HG02642 (cell line): Measurements from ENCODE around the gene ZKSCAN1.
"Not testable (repeated sequence)": the region's sequence is repeated elsewhere in the genome, so short reads cannot be mapped to it uniquely, and the experiment has no call there.

ENCODE experiments used
- ATAC-seq: cut with Tn5 transposase; IDR thresholded peaks from one replicate; pipeline ENCODE4 v1.9.1; 2021; ENCODE audit warnings: mild to moderate bottlenecking; ENCODE audit not compliant: unreplicated experiment, poor library complexity

Gene ZKSCAN1

GRCh38 chr7:100015232-100016214 lies at the start of gene ZKSCAN1:
ZKSCAN1 (plus strand) TSS chr7:100015596; CDS start chr7:100023507, 7,911 bp downstream.
- peak; percentile 96 for ATAC-seq

DNA sequence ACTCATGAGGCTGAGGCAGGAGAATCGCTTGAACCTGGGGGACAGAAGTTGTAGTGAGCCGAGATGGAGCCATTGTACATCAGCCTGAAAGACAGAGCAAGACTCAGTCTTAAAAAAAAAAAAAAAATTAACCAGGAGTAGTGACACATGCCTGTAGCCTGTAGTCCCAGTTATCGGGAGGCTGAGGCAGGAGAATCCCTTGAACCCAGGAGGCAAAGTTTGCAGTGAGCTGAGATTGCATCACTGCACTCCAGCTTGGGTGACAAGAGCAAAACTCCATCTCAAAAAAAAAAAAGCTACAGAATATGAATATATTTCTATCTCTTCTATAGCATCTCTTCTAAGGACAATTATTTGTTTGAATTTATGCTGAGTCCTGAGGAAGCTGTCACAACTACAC lies 46.1 kb upstream of the ZKSCAN1 start:
- no peak for ATAC-seq

- ATAC-seq: not testable (repeated sequence)
These were observed 45.6 kb upstream of the ZKSCAN1 start for GRCh38 chr7:99969813-99970212.

DNA sequence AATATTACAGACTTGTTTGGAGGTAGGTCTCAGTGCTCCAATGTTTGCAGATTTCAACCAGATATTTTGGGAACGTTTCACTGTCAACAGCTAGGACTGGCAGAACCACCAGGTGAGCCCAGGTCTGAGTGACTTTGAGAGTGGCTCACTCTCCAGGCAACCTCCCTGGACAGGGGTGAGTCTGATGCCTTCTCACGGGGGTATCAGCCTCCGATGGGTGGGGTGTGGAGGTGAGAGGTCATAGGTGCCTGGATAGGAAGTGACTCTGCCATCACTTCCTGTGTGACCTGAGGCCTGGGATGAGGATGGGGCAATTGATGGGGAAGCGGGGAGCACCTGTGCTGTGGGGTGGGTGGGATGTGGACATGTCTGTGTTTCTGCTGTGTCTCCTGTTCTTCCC lies 44.2 kb upstream of the ZKSCAN1 start:
- ATAC-seq: no peak

DNA sequence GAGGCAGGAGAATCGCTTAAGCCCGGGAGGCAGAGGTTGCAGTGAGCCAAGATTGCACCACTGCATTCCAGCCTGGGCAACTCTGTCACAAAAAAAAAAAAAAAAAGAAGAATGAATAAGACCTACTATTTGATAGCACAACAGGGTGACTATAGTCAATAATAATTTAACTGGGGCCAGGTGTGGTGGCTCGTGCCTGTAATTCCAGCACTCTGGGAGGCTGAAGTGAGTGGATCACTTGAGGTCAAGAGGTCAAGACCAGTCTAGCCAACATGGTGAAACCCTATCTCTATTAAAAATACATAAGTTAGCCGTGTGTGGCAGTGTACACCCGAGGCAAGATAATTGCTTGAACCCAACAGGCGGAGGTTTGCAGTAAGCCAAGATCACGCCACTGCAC lies 41.6 kb upstream of the ZKSCAN1 start:
- ATAC-seq: not testable (repeated sequence)

- ATAC-seq: no peak
These were observed 40.7 kb upstream of the ZKSCAN1 start for GRCh38 chr7:99974681-99975080.

GRCh38 chr7:99975782-99976521 lies 39.4 kb upstream of the ZKSCAN1 start, which contains the start of gene AZGP1:
AZGP1 (minus strand) TSS chr7:99976031; CDS start chr7:99976020, 11 bp downstream.
- no peak for ATAC-seq

- no peak for ATAC-seq
These were observed 38.8 kb upstream of the ZKSCAN1 start for GRCh38 chr7:99976626-99977025.

DNA sequence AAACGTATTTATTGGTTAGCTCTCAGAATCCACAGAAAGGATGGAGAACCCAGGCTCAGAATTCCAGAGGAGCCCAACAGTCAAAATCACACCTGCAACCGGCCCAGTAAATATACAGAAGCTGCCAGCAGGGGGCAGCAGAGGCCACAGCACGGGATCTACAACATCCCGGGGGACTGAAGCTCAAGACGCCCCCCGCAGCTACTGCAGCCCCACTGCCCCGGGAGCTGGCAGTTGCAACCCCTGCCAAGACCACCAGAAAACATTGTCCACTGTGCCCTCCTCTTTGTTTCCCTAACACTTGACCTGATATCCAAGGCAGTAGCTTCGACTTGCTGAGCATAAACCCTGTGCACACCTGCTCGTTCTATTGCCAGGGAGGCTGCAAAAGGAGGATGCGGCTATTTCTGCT lies 35.6 kb upstream of the ZKSCAN1 start:
- ATAC-seq: not testable (repeated sequence)

- ATAC-seq: not testable (repeated sequence)
These were observed 34.9 kb upstream of the ZKSCAN1 start for GRCh38 chr7:99980448-99980872.

GRCh38 chr7:99981066-99981465 lies 34.3 kb upstream of the ZKSCAN1 start:
- not testable (repeated sequence) for ATAC-seq

GRCh38 chr7:99984593-99984992 lies 30.8 kb upstream of the ZKSCAN1 start:
- ATAC-seq: no peak

DNA sequence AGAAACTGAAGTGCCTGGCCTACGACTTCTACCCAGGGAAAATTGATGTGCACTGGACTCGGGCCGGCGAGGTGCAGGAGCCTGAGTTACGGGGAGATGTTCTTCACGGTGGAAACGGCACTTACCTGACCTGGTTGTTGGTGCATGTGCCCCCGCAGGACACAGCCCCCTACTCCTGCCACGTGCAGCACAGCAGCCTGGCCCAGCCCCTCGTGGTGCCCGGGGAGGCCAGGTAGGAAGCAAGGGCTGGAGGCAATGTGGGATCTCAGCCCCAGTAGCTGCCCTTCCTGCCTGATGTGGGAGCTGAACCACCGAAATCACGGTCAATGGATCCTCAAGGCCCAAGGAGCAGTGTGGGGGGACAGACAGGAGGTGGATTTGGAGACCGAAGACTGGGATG lies 28.1 kb upstream of the ZKSCAN1 start:
- ATAC-seq: not testable (repeated sequence)

GRCh38 chr7:99987846-99988245 lies 27.6 kb upstream of the ZKSCAN1 start:
- ATAC-seq: no peak

DNA sequence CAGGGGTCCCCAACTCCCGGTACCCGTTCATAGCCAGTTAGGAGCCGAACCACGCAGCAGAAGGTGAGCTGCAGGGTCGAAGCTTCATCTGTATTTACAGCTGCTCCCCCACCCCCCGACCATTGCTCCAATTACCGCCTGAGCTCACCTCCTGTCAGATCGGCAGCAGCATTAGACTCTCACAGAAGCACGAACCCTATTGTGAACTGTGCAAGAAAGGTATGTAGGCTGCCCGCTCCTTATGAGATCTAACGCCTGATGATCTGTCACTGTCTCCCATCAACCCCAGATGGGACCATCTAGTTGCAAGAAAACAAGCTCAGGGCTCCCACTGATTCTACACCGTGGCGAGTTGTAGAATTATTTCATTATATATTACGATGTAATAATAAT lies 24.9 kb upstream of the ZKSCAN1 start:
- no peak for ATAC-seq

GRCh38 chr7:99991543-99991942 lies 23.9 kb upstream of the ZKSCAN1 start:
- ATAC-seq: not testable (repeated sequence)

GRCh38 chr7:99992330-99993038 lies 22.9 kb upstream of the ZKSCAN1 start:
- ATAC-seq: no peak

- ATAC-seq: no peak
These were observed 20.6 kb upstream of the ZKSCAN1 start for GRCh38 chr7:99994819-99995218.

- ATAC-seq: no peak
These were observed 18.4 kb upstream of the ZKSCAN1 start for GRCh38 chr7:99996755-99997544.
